Measurements from ENCODE around the gene NEDD4. TPM values are rescaled to one million over a fixed set of nuclear protein-coding genes. Genes with fewer than 3 reads are reported as not detected.

Gene NEDD4
- total and polyA plus RNA-seq, 2 of the 4 experiments (the other 2 are of a cell fraction) = 27.4 to 80.7 TPM

GRCh38 chr15:55800216-55800615, 193.2 kb downstream of the NEDD4 start:
- Histone ChIP-seq H2BK15ac (ENCODE audit: low read depth, low read length) (no peak overlapping the region), H3K4me2 (ENCODE audit: low read depth, low read length) (no peak overlapping the region), H3K56ac (ENCODE audit: extremely low read depth, insufficient read depth, low read length) (no peak overlapping the region), H3K27me3 (ENCODE audit: control insufficient read depth, insufficient read depth, low read length) (peaks cover 5% of the 10 kb centered on the region), H3K9ac (ENCODE audit: low read depth, low read length) (no peak overlapping the region), H3K36me3 (ENCODE audit: control insufficient read depth, insufficient read depth, low read length) (no peaks in the 10 kb centered on the region), H3K4me1 (ENCODE audit: control insufficient read depth, insufficient read depth, low read length) (peaks cover 2% of the 10 kb centered on the region; the same call in 1 of the 2 replicates), H3K79me1 (ENCODE audit: low read depth in 1 of 2, low read length in 2 of 2) (no peaks in the 10 kb centered on the region), H4K8ac (ENCODE audit: low read depth in 2 of 2, low read length in 2 of 2) (peak overlapping the region; percentile 28 to 92), H3K27ac (ENCODE audit: insufficient read depth, low read length) (no peak overlapping the region), H3K9me1 (ENCODE audit: insufficient read depth, low read length) (no peaks in the 10 kb centered on the region; the same call in 1 of the 2 replicates), H4K91ac (ENCODE audit: insufficient read depth, low read depth, low read length) (no peak overlapping the region), H3K23ac (ENCODE audit: low read depth, low read length) (no peak overlapping the region), H4K20me1 (ENCODE audit: insufficient read depth, low read length) (no peaks in the 10 kb centered on the region), H2BK120ac (ENCODE audit: low read depth, low read length) (0 out of 2 replicates have a peak overlapping the region, but pooled peaks have one; percentile 63), H2AFZ (replicated peaks; ENCODE audit: low read length, poor library complexity) (peak overlapping the region; percentile 80), H3K18ac (ENCODE audit: low read depth, low read length) (no peak overlapping the region), H2AK5ac (ENCODE audit: low read depth, low read length) (no peak overlapping the region), H3K9me3 (ENCODE audit: control insufficient read depth, insufficient read depth, low read length) (no peaks in the 10 kb centered on the region), H3K14ac (replicated peaks; ENCODE audit: low read depth, low read length) (no peak overlapping the region; the same call in 1 of the 2 replicates), H2AK9ac (replicated peaks; ENCODE audit: low read depth, low read length, poor library complexity) (no peak overlapping the region), H3K4me3 (ENCODE audit: insufficient read depth, low read depth, low read length) (no peak overlapping the region), H2BK20ac (ENCODE audit: low read depth, low read length) (no peak overlapping the region), H2BK5ac (ENCODE audit: low read depth, low read length, poor library complexity, severe bottlenecking) (no peak overlapping the region), H3K4ac (ENCODE audit: low read depth, low read length) (no peak overlapping the region), H4K5ac (ENCODE audit: low read depth, low read length) (peak overlapping the region; percentile 60)
- in situ Hi-C loops (cut with MboI; ENCODE audit: low sequenced_read_pairs) (no loop called here), dilution Hi-C loops (cut with HindIII; ENCODE audit: low sequenced_read_pairs, unreplicated experiment) (no loop called here), intact Hi-C loops (cut with micrococcal nuclease) (no loop called here)
- CTCF ChIA-PET = interaction anchor here (0.5 to 1.4 kb wide), 3 partner anchors 25 to 131 kb away, joined by 3 to 4 read pairs (median 4); no protein-coding TSS in a partner anchor
- no peak for ATAC-seq (ENCODE audit: low read depth)
- no peak for TF ChIP-seq POLR2A (IDR thresholded peaks at IDR 0.05; ENCODE audit: low read depth, low read length)
- no peak for TF ChIP-seq MAFK (IDR thresholded peaks at IDR 0.05; ENCODE audit: low read depth, low read length)
- no peak for TF ChIP-seq CEBPB (IDR thresholded peaks at IDR 0.05; ENCODE audit: low read depth, low read length)
- TF ChIP-seq CTCF (conservative IDR thresholded peaks at IDR 0.05; ENCODE audit: low read depth, low read length) = no peak
- TF ChIP-seq MAZ (IDR thresholded peaks at IDR 0.05; ENCODE audit: borderline replicate concordance, low read depth, low read length) = no peak
- no peak for DNase-seq
- WGBS, 2 experiments (ENCODE audit: extremely low coverage in 2 of 2, insufficient read length in 1 of 2) = no CpG with 5 or more reads among the region's 2 CpGs
- POLR2A ChIA-PET (ENCODE audit: unreplicated experiment) = interaction anchor here (0.5 kb wide), 1 partner anchor 70 kb away, joined by 5 read pairs; no protein-coding TSS in a partner anchor
- no TSS peak for BruUV-seq (replicated peaks)

All from IMR-90 (cell line).